HepG2 (cell line): ENCODE measurements around the gene MAP1LC3A. TPM values are rescaled to one million over a fixed set of nuclear protein-coding genes. Genes with fewer than 3 reads are reported as not detected.
A peak's percentile ranks its signal among the peaks of the same experiment; 100 is the strongest.

Experiments used
- BATF2 ChIP-seq: sonication (generic); formaldehyde crosslinking; IDR thresholded peaks from 2 replicates; pipeline ENCODE4 v1.8.0; 2022; ENCODE audit warnings: mild to moderate bottlenecking, missing genetic modification reagents, moderate library complexity
- CHD4 ChIP-seq: fragments of 200-600 bp; sonication (generic); IDR thresholded peaks from 2 replicates; pipeline ENCODE4 v1.7.0; 2017; ENCODE audit warnings: mild to moderate bottlenecking, low read length, borderline replicate concordance
- E2F2 ChIP-seq: sonication (generic); formaldehyde crosslinking; IDR thresholded peaks from 2 replicates; pipeline ENCODE4 v1.4.0; 2020; ENCODE audit warnings: missing genetic modification reagents, borderline replicate concordance
- EEA1 ChIP-seq: sonication (generic); formaldehyde crosslinking; IDR thresholded peaks from 2 replicates; pipeline ENCODE4 v1.5.1; 2020; ENCODE audit warnings: mild to moderate bottlenecking, missing genetic modification reagents, borderline replicate concordance
- MNT ChIP-seq: fragments of 450-650 bp; IDR thresholded peaks from 2 replicates; pipeline ENCODE4 v1.6.1; 2016
- NFRKB ChIP-seq: fragments of 450-650 bp; IDR thresholded peaks from 2 replicates; pipeline ENCODE4 v1.6.1; 2017
- NR2F2 ChIP-seq: IDR thresholded peaks from 2 replicates; pipeline ENCODE4 v1.6.1; 2012; ENCODE audit warnings: low read depth, inconsistent platforms, borderline replicate concordance
- SETDB1 ChIP-seq: sonication (generic); formaldehyde crosslinking; IDR thresholded peaks from 2 replicates; pipeline ENCODE4 v1.5.1; 2020; ENCODE audit warnings: missing genetic modification reagents, mild to moderate bottlenecking, borderline replicate concordance
- polyA plus RNA-seq, 8 experiments: library from polyadenylated mRNA; depleted of rRNA in 3 of 8; stranded (reverse) in 7 of 8; unstranded in 1 of 8; fragments of >200 nt; fragmentation: Illumina TruSeq in 4 of 8; extraction: Trizol in 4 of 8; gene quantifications; 2 replicates each; pipeline versions ENCODE4 v1.2.1 to v1.2.3, GENCODE V29; 2011 to 2016; ENCODE audit warnings: low read depth in 4 of 8, missing spikeins in 1 of 8, mixed read lengths in 1 of 8; ENCODE audit not compliant: insufficient read depth in 1 of 8
- total RNA-seq, 5 experiments: library from RNA; depleted of rRNA; stranded (reverse); fragments of >200 nt; fragmentation: Illumina TruSeq; extraction: Trizol; gene quantifications; 2 replicates each; pipeline ENCODE4 v1.2.3, GENCODE V29; 2016; ENCODE audit warnings: low read depth in 1 of 5
- TF ChIP-seq, protein P1 (sequence below): sonication (generic); formaldehyde crosslinking; IDR thresholded peaks from 2 replicates; pipeline ENCODE4 v1.5.1; 2020; ENCODE audit warnings: missing genetic modification reagents, mild to moderate bottlenecking, borderline replicate concordance
- TF ChIP-seq, protein P2 (sequence below): sonication (generic); formaldehyde crosslinking; IDR thresholded peaks from 2 replicates; pipeline ENCODE4 v1.4.0; 2020; ENCODE audit warnings: mild to moderate bottlenecking, missing genetic modification reagents
- TF ChIP-seq, protein P3 (sequence below): sonication (generic); formaldehyde crosslinking; IDR thresholded peaks from 2 replicates; pipeline ENCODE4 v1.4.0; 2020; ENCODE audit warnings: missing genetic modification reagents
- TF ChIP-seq, protein P4 (sequence below): sonication (generic); formaldehyde crosslinking; IDR thresholded peaks from 2 replicates; pipeline ENCODE4 v1.4.0; 2020; ENCODE audit warnings: mild to moderate bottlenecking, missing genetic modification reagents

The MAP1LC3A gene
- total and polyA plus RNA-seq, 2 of the 13 experiments (the other 11 are each of a cell fraction or from before 2014, with no cell fraction given), result not detected

DNA sequence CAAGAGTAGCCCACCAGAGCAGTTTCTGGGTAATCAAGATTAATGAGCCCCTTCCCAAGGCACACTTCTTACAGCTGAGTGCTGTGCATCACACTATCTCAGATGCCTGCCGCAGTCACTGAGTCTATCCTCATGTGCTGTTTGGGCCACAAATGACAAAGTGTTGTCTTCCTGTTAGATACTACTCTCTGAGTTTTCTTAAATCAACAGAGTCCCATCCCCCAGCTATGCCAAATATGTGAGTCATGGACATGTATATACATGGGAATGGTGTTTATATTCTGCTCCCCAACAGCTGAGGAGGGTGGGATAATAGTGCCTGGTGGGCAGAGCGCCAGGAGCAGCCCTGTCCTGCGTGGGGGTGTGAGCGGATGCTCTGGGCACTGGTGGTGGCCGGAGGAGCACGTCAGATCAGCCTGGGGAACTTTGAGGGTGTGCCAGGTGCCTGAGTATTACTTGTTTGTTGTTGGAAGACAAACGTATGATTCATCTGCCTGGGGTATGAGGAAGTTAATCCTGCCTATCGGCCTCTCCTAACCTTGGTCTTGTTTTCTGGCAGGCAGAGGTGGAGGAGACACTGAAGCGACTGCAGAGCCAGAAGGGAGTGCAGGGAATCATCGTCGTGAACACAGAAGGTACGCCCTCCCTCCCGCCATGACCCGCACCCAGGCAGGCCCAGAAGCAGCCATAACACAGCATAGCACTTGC lies 32.7 kb upstream of the MAP1LC3A start (continued):
- TF ChIP-seq E2F2, result no peak
- peak; percentile 82; the same call in 1 of the 2 replicates for TF ChIP-seq MNT
- no peak for TF ChIP-seq NR2F2
- peak; percentile 75; the same call in 1 of the 2 replicates for TF ChIP-seq BATF2
- TF ChIP-seq, protein P1, sequence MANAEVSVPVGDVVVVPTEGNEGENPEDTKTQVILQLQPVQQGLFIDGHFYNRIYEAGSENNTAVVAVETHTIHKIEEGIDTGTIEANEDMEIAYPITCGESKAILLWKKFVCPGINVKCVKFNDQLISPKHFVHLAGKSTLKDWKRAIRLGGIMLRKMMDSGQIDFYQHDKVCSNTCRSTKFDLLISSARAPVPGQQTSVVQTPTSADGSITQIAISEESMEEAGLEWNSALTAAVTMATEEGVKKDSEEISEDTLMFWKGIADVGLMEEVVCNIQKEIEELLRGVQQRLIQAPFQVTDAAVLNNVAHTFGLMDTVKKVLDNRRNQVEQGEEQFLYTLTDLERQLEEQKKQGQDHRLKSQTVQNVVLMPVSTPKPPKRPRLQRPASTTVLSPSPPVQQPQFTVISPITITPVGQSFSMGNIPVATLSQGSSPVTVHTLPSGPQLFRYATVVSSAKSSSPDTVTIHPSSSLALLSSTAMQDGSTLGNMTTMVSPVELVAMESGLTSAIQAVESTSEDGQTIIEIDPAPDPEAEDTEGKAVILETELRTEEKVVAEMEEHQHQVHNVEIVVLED (CRISPR knock-in tag), result peak; percentile 14; the same call in 1 of the 2 replicates
- no peak for TF ChIP-seq EEA1 (CRISPR knock-in tag)
- peak; percentile 81; the same call in 1 of the 2 replicates for TF ChIP-seq CHD4
- TF ChIP-seq, protein P2, sequence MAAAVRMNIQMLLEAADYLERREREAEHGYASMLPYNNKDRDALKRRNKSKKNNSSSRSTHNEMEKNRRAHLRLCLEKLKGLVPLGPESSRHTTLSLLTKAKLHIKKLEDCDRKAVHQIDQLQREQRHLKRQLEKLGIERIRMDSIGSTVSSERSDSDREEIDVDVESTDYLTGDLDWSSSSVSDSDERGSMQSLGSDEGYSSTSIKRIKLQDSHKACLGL (CRISPR knock-in tag), result no peak; the same call in 1 of the 2 replicates
- TF ChIP-seq, protein P3, sequence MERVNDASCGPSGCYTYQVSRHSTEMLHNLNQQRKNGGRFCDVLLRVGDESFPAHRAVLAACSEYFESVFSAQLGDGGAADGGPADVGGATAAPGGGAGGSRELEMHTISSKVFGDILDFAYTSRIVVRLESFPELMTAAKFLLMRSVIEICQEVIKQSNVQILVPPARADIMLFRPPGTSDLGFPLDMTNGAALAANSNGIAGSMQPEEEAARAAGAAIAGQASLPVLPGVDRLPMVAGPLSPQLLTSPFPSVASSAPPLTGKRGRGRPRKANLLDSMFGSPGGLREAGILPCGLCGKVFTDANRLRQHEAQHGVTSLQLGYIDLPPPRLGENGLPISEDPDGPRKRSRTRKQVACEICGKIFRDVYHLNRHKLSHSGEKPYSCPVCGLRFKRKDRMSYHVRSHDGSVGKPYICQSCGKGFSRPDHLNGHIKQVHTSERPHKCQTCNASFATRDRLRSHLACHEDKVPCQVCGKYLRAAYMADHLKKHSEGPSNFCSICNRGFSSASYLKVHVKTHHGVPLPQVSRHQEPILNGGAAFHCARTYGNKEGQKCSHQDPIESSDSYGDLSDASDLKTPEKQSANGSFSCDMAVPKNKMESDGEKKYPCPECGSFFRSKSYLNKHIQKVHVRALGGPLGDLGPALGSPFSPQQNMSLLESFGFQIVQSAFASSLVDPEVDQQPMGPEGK, result peak; percentile 86
- TF ChIP-seq, protein P4, sequence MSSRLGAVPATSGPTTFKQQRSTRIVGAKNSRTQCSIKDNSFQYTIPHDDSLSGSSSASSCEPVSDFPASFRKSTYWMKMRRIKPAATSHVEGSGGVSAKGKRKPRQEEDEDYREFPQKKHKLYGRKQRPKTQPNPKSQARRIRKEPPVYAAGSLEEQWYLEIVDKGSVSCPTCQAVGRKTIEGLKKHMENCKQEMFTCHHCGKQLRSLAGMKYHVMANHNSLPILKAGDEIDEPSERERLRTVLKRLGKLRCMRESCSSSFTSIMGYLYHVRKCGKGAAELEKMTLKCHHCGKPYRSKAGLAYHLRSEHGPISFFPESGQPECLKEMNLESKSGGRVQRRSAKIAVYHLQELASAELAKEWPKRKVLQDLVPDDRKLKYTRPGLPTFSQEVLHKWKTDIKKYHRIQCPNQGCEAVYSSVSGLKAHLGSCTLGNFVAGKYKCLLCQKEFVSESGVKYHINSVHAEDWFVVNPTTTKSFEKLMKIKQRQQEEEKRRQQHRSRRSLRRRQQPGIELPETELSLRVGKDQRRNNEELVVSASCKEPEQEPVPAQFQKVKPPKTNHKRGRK (CRISPR knock-in tag), result 0 out of 2 replicates have a peak, but pooled peaks have one; percentile 33
- no peak for TF ChIP-seq SETDB1 (CRISPR knock-in tag)
- no peak for TF ChIP-seq NFRKB
